A549 (cell line): ENCODE measurements around the gene CDKN2AIPNL. TPM values are rescaled to one million over a fixed set of nuclear protein-coding genes. Genes with fewer than 3 reads are reported as not detected.

Experiments used
- ATAC-seq, 2 experiments: fragments of 200-7000 bp in 1 of 2; fragments of >200 bp in 1 of 2; cut with Nextera tagmentation in 1 of 2; cut with Tn5 transposase in 1 of 2; 3 replicates each; pipeline versions ENCODE4 v1.8.0 to v1.9.1; 2018 to 2020; ENCODE audit warnings: mild to moderate bottlenecking in 1 of 2, moderate library complexity in 1 of 2
- CTCF ChIA-PET: fragments of 300-600 bp; sonication (Branson Sonifier 250); formaldehyde crosslinking; extraction: SDS; loops from one replicate; lab custom pipeline; 2021; ENCODE audit warnings: antibody characterized with exemption, inconsistent platforms; lab: Yijun Ruan, JAX
- POLR2A ChIA-PET: fragments of 350-600 bp; formaldehyde crosslinking; extraction: SDS; loops from one replicate; lab custom pipeline; 2021; ENCODE audit warnings: antibody characterized with exemption, inconsistent platforms; lab: Yijun Ruan, JAX
- DNase-seq, 2 experiments: peaks; one replicate each; pipeline versions ENCODE4 v3.0.0 to v3.0.0-alpha.2; 2011 to 2016; ENCODE audit warnings: low read depth in 1 of 2, low spot score in 1 of 2
- FAIRE-seq: peaks from 2 replicates; lab custom pipeline; 2011; peaks lifted over from hg19 to GRCh38; lab: Jason Lieb, UNC
- H3K27ac ChIP-seq, 2 experiments: fragments of >200 bp; sonication (Bioruptor Twin); formaldehyde crosslinking; 3 replicates each; pipeline ENCODE4 v1.5.1; 2016 to 2017
- H3K4me1 ChIP-seq: fragments of >200 bp; sonication (Bioruptor Twin); formaldehyde crosslinking; 3 replicates; pipeline ENCODE4 v1.6.1; 2016
- H3K4me2 ChIP-seq: fragments of >200 bp; sonication (Bioruptor Twin); formaldehyde crosslinking; 3 replicates; pipeline ENCODE4 v1.6.1; 2016
- H3K4me3 ChIP-seq: fragments of >200 bp; sonication (Bioruptor Twin); formaldehyde crosslinking; 3 replicates; pipeline ENCODE4 v1.5.1; 2016
- H3K9me3 ChIP-seq: fragments of >200 bp; sonication (Bioruptor Twin); formaldehyde crosslinking; 3 replicates; pipeline ENCODE4 v1.6.1; 2016
- ATOH8 ChIP-seq: fragments of 250-450 bp; sonication (Bioruptor Pico); IDR thresholded peaks from 2 replicates; pipeline ENCODE4 v1.5.0; 2020; ENCODE audit warnings: low read depth, mild to moderate bottlenecking, moderate library complexity
- BHLHE40 ChIP-seq: IDR thresholded peaks from 2 replicates; pipeline ENCODE4 v1.6.1; 2012; ENCODE audit warnings: low read depth, low read length, inconsistent platforms
- CHD4 ChIP-seq: fragments of 200-600 bp; sonication (generic); IDR thresholded peaks from 2 replicates; pipeline ENCODE4 v1.6.1; 2016; ENCODE audit warnings: antibody characterized with exemption, mild to moderate bottlenecking, borderline replicate concordance
- CTCF ChIP-seq: fragments of >200 bp; sonication (Bioruptor Twin); formaldehyde crosslinking; IDR thresholded peaks from 3 replicates; pipeline ENCODE4 v1.5.1; 2016
- EHMT2 ChIP-seq: fragments of 200-600 bp; sonication (generic); IDR thresholded peaks from 2 replicates; pipeline ENCODE4 v1.6.1; 2016; ENCODE audit warnings: antibody characterized with exemption, low read depth, mild to moderate bottlenecking, moderate library complexity
- HDAC2 ChIP-seq: fragments of 200-600 bp; sonication (generic); IDR thresholded peaks from 2 replicates; pipeline ENCODE4 v1.6.1; 2016
- NFE2L2 ChIP-seq: fragments of 150-350 bp; conservative IDR thresholded peaks from 2 replicates; pipeline ENCODE4 v1.6.1; 2014; ENCODE audit warnings: low read length
- POLR2A ChIP-seq: IDR thresholded peaks from 2 replicates; pipeline ENCODE4 v1.6.1; 2012; ENCODE audit warnings: mild to moderate bottlenecking, low read length
- POLR2AphosphoS2 ChIP-seq: conservative IDR thresholded peaks from 2 replicates; pipeline ENCODE4 v1.6.1; 2012; ENCODE audit warnings: low read length, improper control_type of control experiment, inconsistent platforms
- REST ChIP-seq: fragments of 200-600 bp; sonication (generic); IDR thresholded peaks from 2 replicates; pipeline ENCODE4 v1.6.1; 2016; ENCODE audit warnings: antibody characterized with exemption, mild to moderate bottlenecking, moderate library complexity
- WGBS: methylation state at CpG from one replicate; pipeline ENCODE4 v1.1.6; 2017; ENCODE audit errors: missing lambda C conversion rate; 5-methylcytosine and 5-hydroxymethylcytosine counted together
- polyA plus RNA-seq, 4 experiments: library from polyadenylated mRNA; depleted of rRNA in 3 of 4; stranded (reverse); fragments of >200 nt; fragmentation: RNase III in 1 of 4; extraction: RNeasy Plus Mini Kit Qiagen cat#74134 plus additional on column Dnase treatment in 1 of 4; gene quantifications; 2 replicates in 3 of 4; 3 replicates in 1 of 4; pipeline ENCODE4 v1.2.3, GENCODE V29; 2011 to 2017

The CDKN2AIPNL gene
- polyA plus RNA-seq, 2 of the 4 experiments (the other 2 are of a cell fraction) = 48.0 to 49.9 TPM

DNA sequence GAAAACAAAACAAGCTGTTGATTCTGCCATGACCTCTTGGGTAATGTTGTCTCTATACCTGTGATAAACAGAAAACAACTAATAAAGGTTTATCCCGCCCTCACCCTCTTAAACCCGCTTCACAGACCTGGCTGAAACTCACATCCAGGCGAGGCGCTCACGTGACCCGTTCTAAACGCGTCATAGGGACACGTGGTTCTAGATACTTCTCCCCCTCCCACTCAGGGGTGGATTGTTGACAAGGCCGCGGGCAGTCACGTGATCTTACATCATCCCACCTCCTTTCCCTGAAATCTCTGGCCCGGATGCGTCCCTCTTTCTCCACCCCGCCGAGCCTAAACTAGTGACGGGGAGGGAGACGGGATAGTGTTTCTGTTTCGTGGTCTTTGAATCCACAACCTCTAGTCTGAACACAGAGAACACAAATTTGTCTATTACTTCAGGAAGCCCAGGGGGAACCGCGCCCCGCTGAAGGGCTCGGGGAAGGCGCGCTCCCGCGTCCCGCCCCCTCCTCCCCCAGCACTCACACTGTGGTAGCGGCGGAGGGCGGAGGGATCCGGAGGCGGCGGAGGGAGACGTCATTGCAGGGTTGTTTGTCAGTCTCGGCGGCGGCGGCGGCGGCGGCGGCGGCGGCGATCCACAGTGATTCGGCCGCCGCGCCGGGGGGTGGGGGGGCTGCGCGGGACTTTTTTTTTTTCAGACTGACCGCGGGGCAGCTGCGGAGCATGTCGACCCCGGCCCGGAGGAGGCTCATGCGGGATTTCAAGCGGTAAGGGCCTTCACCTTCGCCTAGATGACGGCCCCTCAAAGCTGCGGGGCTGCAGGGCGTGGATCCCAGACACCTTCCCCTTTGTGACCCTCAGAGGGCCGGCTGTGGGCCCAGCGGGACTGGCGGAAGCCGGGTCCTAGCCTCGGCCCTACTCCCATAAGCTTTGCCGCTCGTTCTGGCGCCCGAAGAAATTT lies 40.5 kb downstream of the CDKN2AIPNL start, which contains the start of gene UBE2B (continued):
- TF ChIP-seq REST = no peak
- TF ChIP-seq HDAC2 = no peak
- no peak for TF ChIP-seq ATOH8 (CRISPR knock-in tag)

GRCh38 chr5:134370311-134370870 lies 41.3 kb downstream of the CDKN2AIPNL start:
- WGBS = 17% methylated on average over 5 of the region's 5 CpGs
- Histone ChIP-seq H3K4me2 (peak overlapping the region; percentile 97), H3K4me1 (peaks cover 27% of the 10 kb centered on the region), H3K9me3 (no peaks in the 10 kb centered on the region), H3K4me3 (peak overlapping the region; percentile 81), H3K27ac (peak overlapping the region; percentile 91 to 98)
- TF ChIP-seq HDAC2 = no peak
- no peak for TF ChIP-seq NFE2L2
- TF ChIP-seq POLR2AphosphoS2 = no peak
- no peak for TF ChIP-seq CTCF
- peak; percentile 1; a peak in 2 of 6 replicates for ATAC-seq
- POLR2A ChIA-PET = no interaction called here
- no peak for FAIRE-seq
- CTCF ChIA-PET = interaction anchor here (0.6 to 2.0 kb wide), 3 partner anchors 41 to 141 kb away, joined by 3 to 16 read pairs (median 3); partner anchors contain the start of gene CDKN2AIPNL
- DNase-seq = no peak

- POLR2A ChIA-PET = no interaction called here
- Histone ChIP-seq H3K9me3 (no peaks in the 10 kb centered on the region), H3K4me2 (peak overlapping the region; percentile 88), H3K27ac (no peak overlapping the region), H3K4me3 (no peak overlapping the region), H3K4me1 (peaks cover 20% of the 10 kb centered on the region)
- DNase-seq (no peak), FAIRE-seq (no peak), ATAC-seq (no peak)
- 98% methylated on average over 1 of the region's 1 CpG for WGBS
- CTCF ChIA-PET = interaction anchor here (1.4 kb wide), 1 partner anchor 212 kb away, joined by 6 read pairs; no protein-coding TSS in a partner anchor
- TF ChIP-seq POLR2A = no peak
- no peak for TF ChIP-seq CHD4
- TF ChIP-seq REST = no peak
- no peak for TF ChIP-seq BHLHE40
- no peak for TF ChIP-seq EHMT2
- TF ChIP-seq CTCF = no peak
These were observed 46.1 kb downstream of the CDKN2AIPNL start for GRCh38 chr5:134365604-134366003.
